HepG2 (cell line): Measurements from ENCODE around the gene CHKA. TPM values are rescaled to one million over a fixed set of nuclear protein-coding genes. Genes with fewer than 3 reads are reported as not detected.

Experiments
- ERF ChIP-seq: IDR thresholded peaks from 2 replicates; pipeline ENCODE4 v1.6.1; 2018; ENCODE audit warnings: missing biosample characterization, missing genetic modification reagents
- GABPA ChIP-seq, 2 experiments: IDR thresholded peaks; 2 replicates each; pipeline ENCODE4 v1.6.1; 2011 to 2016; ENCODE audit warnings: low read depth in 2 of 2, low read length in 1 of 2, missing biosample characterization in 1 of 2, missing genetic modification characterization in 1 of 2
- HDAC1 ChIP-seq: sonication (generic); formaldehyde crosslinking; IDR thresholded peaks from 2 replicates; pipeline ENCODE4 v1.5.1; 2020; ENCODE audit warnings: mild to moderate bottlenecking, missing genetic modification reagents
- HOXD1 ChIP-seq: sonication (generic); formaldehyde crosslinking; IDR thresholded peaks from 2 replicates; pipeline ENCODE4 v1.5.0; 2020; ENCODE audit warnings: missing genetic modification reagents
- ISL2 ChIP-seq: sonication (generic); formaldehyde crosslinking; IDR thresholded peaks from 2 replicates; pipeline ENCODE4 v1.5.0; 2020; ENCODE audit warnings: missing genetic modification reagents
- MATR3 ChIP-seq: sonication (generic); formaldehyde crosslinking; IDR thresholded peaks from 2 replicates; pipeline ENCODE4 v1.4.0; 2020; ENCODE audit warnings: missing genetic modification reagents
- MAZ ChIP-seq, 2 experiments: sonication (generic) in 1 of 2; formaldehyde crosslinking in 1 of 2; IDR thresholded peaks; 2 replicates each; pipeline versions ENCODE4 v1.5.0 to v1.6.1; 2012 to 2020; ENCODE audit warnings: low read depth in 2 of 2, mild to moderate bottlenecking in 2 of 2, borderline replicate concordance in 1 of 2, improper control_type of control experiment in 1 of 2, low read length in 1 of 2, missing genetic modification reagents in 1 of 2, moderate library complexity in 1 of 2
- MXI1 ChIP-seq: IDR thresholded peaks from 3 replicates; pipeline ENCODE4 v1.6.1; 2012; ENCODE audit warnings: low read depth, low read length, inconsistent platforms, borderline replicate concordance
- MZF1 ChIP-seq: sonication (generic); formaldehyde crosslinking; IDR thresholded peaks from 2 replicates; pipeline ENCODE4 v1.8.1; 2023; ENCODE audit warnings: mild to moderate bottlenecking, missing genetic modification reagents, borderline replicate concordance
- PHF8 ChIP-seq: sonication (generic); formaldehyde crosslinking; IDR thresholded peaks from 2 replicates; pipeline ENCODE4 v1.5.0; 2020; ENCODE audit warnings: missing genetic modification reagents
- STAG1 ChIP-seq: sonication (generic); formaldehyde crosslinking; IDR thresholded peaks from 2 replicates; pipeline ENCODE4 v1.4.0; 2020; ENCODE audit warnings: missing genetic modification reagents
- TAF15 ChIP-seq: fragments of 200-400 bp; formaldehyde crosslinking; IDR thresholded peaks from one replicate; pipeline ENCODE4 v1.6.1; 2018; ENCODE audit warnings: mild to moderate bottlenecking, low read depth, low read length; ENCODE audit not compliant: poor library complexity, severe bottlenecking
- TARDBP ChIP-seq: sonication (generic); formaldehyde crosslinking; IDR thresholded peaks from 2 replicates; pipeline ENCODE4 v1.8.0; 2022; ENCODE audit warnings: mild to moderate bottlenecking, missing genetic modification reagents
- ZBTB42 ChIP-seq: sonication (generic); formaldehyde crosslinking; IDR thresholded peaks from 2 replicates; pipeline ENCODE4 v1.5.0; 2020; ENCODE audit warnings: mild to moderate bottlenecking, missing genetic modification reagents
- ZNF232 ChIP-seq: sonication (generic); formaldehyde crosslinking; IDR thresholded peaks from 2 replicates; pipeline ENCODE4 v1.4.0; 2020; ENCODE audit warnings: missing genetic modification reagents, borderline replicate concordance
- ZNF274 ChIP-seq: sonication (generic); formaldehyde crosslinking; IDR thresholded peaks from 2 replicates; pipeline ENCODE4 v1.5.1; 2020; ENCODE audit warnings: mild to moderate bottlenecking, missing genetic modification reagents
- ZNF343 ChIP-seq: sonication (generic); formaldehyde crosslinking; IDR thresholded peaks from 2 replicates; pipeline ENCODE4 v1.4.0; 2020; ENCODE audit warnings: mild to moderate bottlenecking, missing genetic modification reagents
- ZNF761 ChIP-seq: sonication (generic); formaldehyde crosslinking; conservative IDR thresholded peaks from 2 replicates; pipeline ENCODE4 v1.4.0; 2020; ENCODE audit warnings: mild to moderate bottlenecking, missing genetic modification reagents
- ZNF766 ChIP-seq: sonication (generic); formaldehyde crosslinking; IDR thresholded peaks from 2 replicates; pipeline ENCODE4 v1.5.0; 2020; ENCODE audit warnings: missing genetic modification reagents, borderline replicate concordance
- ZNF768 ChIP-seq: sonication (generic); formaldehyde crosslinking; IDR thresholded peaks from 2 replicates; pipeline ENCODE4 v1.4.0; 2020; ENCODE audit warnings: missing genetic modification reagents
- ZNF788 ChIP-seq: sonication (generic); formaldehyde crosslinking; IDR thresholded peaks from 2 replicates; pipeline ENCODE4 v1.5.0; 2020; ENCODE audit warnings: mild to moderate bottlenecking, missing genetic modification reagents, borderline replicate concordance
- ZSCAN12 ChIP-seq: sonication (generic); formaldehyde crosslinking; IDR thresholded peaks from 2 replicates; pipeline ENCODE4 v1.9.0; 2021; ENCODE audit warnings: mild to moderate bottlenecking, missing genetic modification reagents
- ZSCAN21 ChIP-seq: sonication (generic); formaldehyde crosslinking; IDR thresholded peaks from 2 replicates; pipeline ENCODE4 v1.8.0; 2022; ENCODE audit warnings: mild to moderate bottlenecking, missing genetic modification reagents, moderate library complexity, borderline replicate concordance
- polyA plus RNA-seq, 8 experiments: library from polyadenylated mRNA; depleted of rRNA in 3 of 8; stranded (reverse) in 7 of 8; unstranded in 1 of 8; fragments of >200 nt; fragmentation: Illumina TruSeq in 4 of 8; extraction: Trizol in 4 of 8; gene quantifications; 2 replicates each; pipeline versions ENCODE4 v1.2.1 to v1.2.3, GENCODE V29; 2011 to 2016; ENCODE audit warnings: low read depth in 4 of 8, missing spikeins in 1 of 8, mixed read lengths in 1 of 8; ENCODE audit not compliant: insufficient read depth in 1 of 8
- total RNA-seq, 5 experiments: library from RNA; depleted of rRNA; stranded (reverse); fragments of >200 nt; fragmentation: Illumina TruSeq; extraction: Trizol; gene quantifications; 2 replicates each; pipeline ENCODE4 v1.2.3, GENCODE V29; 2016; ENCODE audit warnings: low read depth in 1 of 5
- TF ChIP-seq, protein P1 (sequence below): sonication (generic); formaldehyde crosslinking; IDR thresholded peaks from 2 replicates; pipeline ENCODE4 v1.8.0; 2022; ENCODE audit warnings: mild to moderate bottlenecking, missing genetic modification reagents, moderate library complexity
- TF ChIP-seq, protein P2 (sequence below): sonication (generic); formaldehyde crosslinking; IDR thresholded peaks from 2 replicates; pipeline ENCODE4 v1.5.0; 2020; ENCODE audit warnings: missing genetic modification reagents
- TF ChIP-seq, protein P3 (sequence below): sonication (generic); formaldehyde crosslinking; IDR thresholded peaks from 2 replicates; pipeline ENCODE4 v1.4.0; 2020; ENCODE audit warnings: missing genetic modification reagents

CHKA gene
- total and polyA plus RNA-seq, 2 of the 13 experiments (the other 11 are each of a cell fraction or from before 2014, with no cell fraction given): 71.6 to 92.7 TPM

DNA sequence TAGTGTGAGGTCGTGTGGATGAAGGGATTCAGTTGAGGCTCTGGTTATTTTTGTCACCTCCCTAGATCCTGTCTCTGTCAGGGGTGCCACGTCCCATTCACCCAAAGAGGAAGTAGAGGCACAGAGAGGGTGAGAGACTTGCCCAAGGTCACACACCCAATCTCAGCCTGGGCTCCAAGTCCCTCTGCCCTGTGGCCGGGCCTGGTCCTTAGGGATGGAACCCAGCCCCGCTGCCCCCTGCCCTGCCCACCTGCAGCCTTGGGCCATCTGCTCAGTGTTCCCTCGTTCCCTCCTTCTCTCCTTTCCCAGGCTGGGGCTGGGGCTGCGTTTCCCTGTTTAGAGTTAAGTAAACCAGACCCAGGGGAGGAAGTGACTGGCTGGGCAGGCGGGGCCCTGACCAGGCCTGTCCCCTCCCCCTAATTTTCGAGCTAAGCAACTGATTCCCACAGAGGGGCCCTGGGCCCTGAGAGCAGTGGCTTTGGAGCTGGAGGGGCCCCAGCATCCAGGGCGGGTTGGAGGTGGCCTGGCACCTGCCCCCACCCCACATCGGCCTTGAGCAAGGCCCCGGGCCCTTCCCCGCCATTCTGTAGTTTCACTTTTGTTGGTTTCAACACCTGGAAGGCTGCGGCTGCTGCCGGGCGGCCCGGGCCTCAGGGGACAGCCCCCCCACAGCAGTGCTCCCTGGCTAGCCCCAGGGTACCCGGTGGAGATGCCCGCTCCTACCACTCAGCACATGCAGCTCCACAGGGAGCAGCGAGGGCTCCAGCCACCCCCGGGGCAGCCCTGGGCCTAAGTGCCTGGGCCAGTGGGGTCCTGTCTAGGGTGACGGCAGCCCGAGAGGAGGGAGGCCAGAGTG lies 80.9 kb downstream of the CHKA start (continued):
- TF ChIP-seq ZNF768 (CRISPR knock-in tag) (peak; percentile 97), GABPA (IDR thresholded peaks at IDR 0.05; ENCODE audit: low read depth, low read length) (no peak), GABPA (CRISPR knock-in tag; IDR thresholded peaks at IDR 0.05; ENCODE audit: low read depth) (peak; percentile 61), ZNF232 (CRISPR knock-in tag) (peak; percentile 5; the same call in 1 of the 2 replicates), ZSCAN21 (peak; percentile 56; the same call in 1 of the 2 replicates), STAG1 (CRISPR knock-in tag) (peak; percentile 1; the same call in 1 of the 2 replicates), PHF8 (peak; percentile 51), ZNF761 (CRISPR knock-in tag) (0 out of 2 replicates have a peak, but pooled peaks have one; percentile 50), ZNF766 (0 out of 2 replicates have a peak, but pooled peaks have one; percentile 28), HDAC1 (CRISPR knock-in tag) (peak; percentile 10; the same call in 1 of the 2 replicates), ZNF274 (CRISPR knock-in tag) (peak; percentile 47; the same call in 1 of the 2 replicates), TARDBP (CRISPR knock-in tag) (peak; percentile 44; the same call in 1 of the 2 replicates), MAZ (IDR thresholded peaks at IDR 0.05; ENCODE audit: borderline replicate concordance, low read depth, low read length) (0 out of 2 replicates have a peak, but pooled peaks have one; percentile 9), MAZ (CRISPR knock-in tag; IDR thresholded peaks at IDR 0.05; ENCODE audit: low read depth) (no peak), ZNF343 (CRISPR knock-in tag) (0 out of 2 replicates have a peak, but pooled peaks have one; percentile 63), ERF (CRISPR knock-in tag) (peak; percentile 30), TAF15 (peak; percentile 23), MATR3 (no peak), MXI1 (no peak), ZSCAN12 (CRISPR knock-in tag) (0 out of 2 replicates have a peak, but pooled peaks have one; percentile 27), MZF1 (CRISPR knock-in tag) (0 out of 2 replicates have a peak, but pooled peaks have one; percentile 67), HOXD1 (CRISPR knock-in tag) (peak; percentile 5; the same call in 1 of the 2 replicates), ZNF788 (CRISPR knock-in tag) (peak; percentile 51; the same call in 1 of the 2 replicates), ISL2 (CRISPR knock-in tag) (peak; percentile 52; the same call in 1 of the 2 replicates), ZBTB42 (CRISPR knock-in tag) (0 out of 2 replicates have a peak, but pooled peaks have one; percentile 21)
- TF ChIP-seq, protein P1, sequence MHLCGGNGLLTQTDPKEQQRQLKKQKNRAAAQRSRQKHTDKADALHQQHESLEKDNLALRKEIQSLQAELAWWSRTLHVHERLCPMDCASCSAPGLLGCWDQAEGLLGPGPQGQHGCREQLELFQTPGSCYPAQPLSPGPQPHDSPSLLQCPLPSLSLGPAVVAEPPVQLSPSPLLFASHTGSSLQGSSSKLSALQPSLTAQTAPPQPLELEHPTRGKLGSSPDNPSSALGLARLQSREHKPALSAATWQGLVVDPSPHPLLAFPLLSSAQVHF (CRISPR knock-in tag): no peak
- TF ChIP-seq, protein P2, sequence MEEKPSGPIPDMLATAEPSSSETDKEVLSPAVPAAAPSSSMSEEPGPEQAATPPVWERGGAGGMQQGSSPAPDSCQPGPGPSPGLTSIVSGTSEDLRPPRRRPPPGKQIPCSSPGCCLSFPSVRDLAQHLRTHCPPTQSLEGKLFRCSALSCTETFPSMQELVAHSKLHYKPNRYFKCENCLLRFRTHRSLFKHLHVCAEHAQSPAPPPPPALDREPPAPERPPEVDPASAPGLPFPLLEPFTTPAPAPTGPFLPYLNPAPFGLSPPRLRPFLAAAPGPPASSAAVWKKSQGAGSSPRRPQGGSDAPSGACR (CRISPR knock-in tag): peak; percentile 89
- TF ChIP-seq, protein P3, sequence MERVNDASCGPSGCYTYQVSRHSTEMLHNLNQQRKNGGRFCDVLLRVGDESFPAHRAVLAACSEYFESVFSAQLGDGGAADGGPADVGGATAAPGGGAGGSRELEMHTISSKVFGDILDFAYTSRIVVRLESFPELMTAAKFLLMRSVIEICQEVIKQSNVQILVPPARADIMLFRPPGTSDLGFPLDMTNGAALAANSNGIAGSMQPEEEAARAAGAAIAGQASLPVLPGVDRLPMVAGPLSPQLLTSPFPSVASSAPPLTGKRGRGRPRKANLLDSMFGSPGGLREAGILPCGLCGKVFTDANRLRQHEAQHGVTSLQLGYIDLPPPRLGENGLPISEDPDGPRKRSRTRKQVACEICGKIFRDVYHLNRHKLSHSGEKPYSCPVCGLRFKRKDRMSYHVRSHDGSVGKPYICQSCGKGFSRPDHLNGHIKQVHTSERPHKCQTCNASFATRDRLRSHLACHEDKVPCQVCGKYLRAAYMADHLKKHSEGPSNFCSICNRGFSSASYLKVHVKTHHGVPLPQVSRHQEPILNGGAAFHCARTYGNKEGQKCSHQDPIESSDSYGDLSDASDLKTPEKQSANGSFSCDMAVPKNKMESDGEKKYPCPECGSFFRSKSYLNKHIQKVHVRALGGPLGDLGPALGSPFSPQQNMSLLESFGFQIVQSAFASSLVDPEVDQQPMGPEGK (CRISPR knock-in tag): peak; percentile 92
